H54 (cell line): ENCODE results near the gene TBC1D5.
"Not testable (repeated sequence)": the region's sequence is repeated elsewhere in the genome, so short reads cannot be mapped to it uniquely, and the experiment has no call there.

ENCODE experiments used
- DNase-seq: peaks from one replicate; pipeline ENCODE4 v3.0.0; 2011; ENCODE audit warnings: low spot score, mixed read lengths; ENCODE audit not compliant: insufficient read length
- FAIRE-seq: peaks from 3 replicates; lab custom pipeline; 2011; peaks lifted over from hg19 to GRCh38; lab: Jason Lieb, UNC
- POLR2A ChIP-seq: IDR thresholded peaks from 2 replicates; pipeline ENCODE4 v1.6.1; 2011; ENCODE audit warnings: low read depth, mild to moderate bottlenecking, low read length

The TBC1D5 gene

DNA sequence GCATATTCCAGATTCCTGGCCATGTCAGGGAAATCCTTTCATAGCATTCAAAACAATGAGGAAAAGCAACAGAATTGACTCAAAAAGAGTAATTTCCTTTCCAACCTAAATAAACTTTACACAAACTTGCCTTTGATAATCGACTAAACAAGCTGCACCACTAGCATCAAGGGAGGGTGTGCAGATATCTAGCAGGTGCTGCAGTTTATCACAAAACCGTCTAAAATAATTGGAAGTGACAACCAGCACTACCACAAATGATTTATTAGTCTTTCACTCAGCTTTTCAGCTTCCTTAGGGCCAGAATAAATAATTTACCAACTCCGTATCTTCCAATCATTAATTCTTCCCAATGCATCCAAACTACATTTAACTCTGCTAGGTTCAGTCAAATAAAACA is 71.7 kb downstream of the TBC1D5 start:
- DNase-seq (no peak), FAIRE-seq (peak; percentile 73)
- no peak for TF ChIP-seq POLR2A

DNA sequence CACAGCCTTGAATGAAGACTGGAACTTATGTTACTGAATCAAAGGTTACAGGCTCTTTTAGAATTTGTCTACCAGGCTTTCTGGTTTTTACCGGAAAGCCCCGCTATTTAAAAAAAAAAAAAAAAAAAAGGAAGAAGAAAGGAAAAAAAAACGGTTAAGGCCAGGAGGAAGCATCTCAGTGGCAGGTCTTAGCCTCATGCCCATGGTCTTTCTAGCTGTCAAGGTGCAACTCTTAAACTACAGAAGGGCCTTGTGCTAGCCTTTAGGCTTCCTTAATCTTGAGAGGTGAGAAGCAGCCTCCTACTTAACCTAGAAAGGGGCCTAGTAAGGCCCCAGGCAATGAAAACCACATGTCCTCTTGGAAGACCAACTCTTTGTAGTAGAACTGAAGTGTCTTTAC is 77.5 kb downstream of the TBC1D5 start:
- no peak for DNase-seq

DNA sequence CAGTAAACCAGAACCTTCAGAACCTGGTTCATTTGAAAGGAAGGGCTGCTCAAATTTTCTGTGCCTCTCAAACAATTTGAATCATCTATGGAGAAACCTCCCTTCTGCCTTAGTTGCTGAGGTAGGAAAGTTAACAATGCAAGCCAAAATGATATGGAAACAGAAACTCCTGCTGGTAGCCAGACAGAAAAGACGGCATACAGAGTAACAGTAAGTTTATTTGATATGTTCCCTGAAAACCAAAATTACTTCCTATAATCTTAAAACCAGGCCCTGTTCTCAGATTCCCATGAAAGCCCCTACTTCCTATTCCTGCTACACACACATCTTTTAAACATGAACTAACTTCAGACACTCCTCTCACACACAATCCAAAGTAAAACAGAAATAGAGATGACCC is 86.2 kb downstream of the TBC1D5 start:
- TF ChIP-seq POLR2A = no peak
- FAIRE-seq (no peak), DNase-seq (no peak)

More for the DNA sequence above, 77.5 kb downstream of the TBC1D5 start:
- no peak for TF ChIP-seq POLR2A
- no peak for FAIRE-seq

DNA sequence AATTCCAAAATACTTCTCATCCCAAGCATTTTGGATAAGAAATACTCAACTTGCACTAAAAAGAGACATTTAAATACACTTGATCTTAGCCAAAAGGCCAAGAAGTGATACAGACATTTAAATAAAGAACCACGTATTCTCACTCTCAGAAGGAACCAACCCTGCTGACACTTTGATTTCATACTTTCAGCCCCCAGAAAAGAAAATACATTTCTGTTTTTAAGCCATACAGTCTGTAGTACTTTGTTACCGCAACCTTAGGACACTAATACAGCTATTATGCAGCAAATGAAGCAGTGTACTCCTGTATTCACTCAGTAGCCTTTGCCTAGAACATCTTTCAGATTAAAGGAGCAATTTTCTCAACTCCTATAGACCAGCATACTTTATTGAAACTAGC is 86.7 kb downstream of the TBC1D5 start:
- DNase-seq (no peak), FAIRE-seq (no peak)
- no peak for TF ChIP-seq POLR2A

DNA sequence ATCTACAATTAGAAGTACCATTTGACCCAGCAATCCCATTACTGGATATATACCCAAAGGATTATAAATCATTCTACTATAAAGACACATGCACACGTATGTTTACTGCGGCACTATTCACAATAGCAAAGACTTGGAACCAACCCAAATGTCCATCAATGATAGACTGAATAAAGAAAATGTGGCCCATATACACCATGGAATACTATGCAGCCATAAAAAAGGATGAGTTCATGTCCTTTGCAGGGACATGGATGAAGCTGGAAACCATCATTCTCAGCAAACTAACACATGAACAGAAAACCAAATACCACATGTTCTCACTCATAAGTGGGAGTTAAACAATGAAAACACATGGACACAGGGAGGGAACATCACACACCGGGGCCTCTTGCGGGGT is 92.7 kb downstream of the TBC1D5 start:
- FAIRE-seq, DNase-seq: not testable (repeated sequence)

DNA sequence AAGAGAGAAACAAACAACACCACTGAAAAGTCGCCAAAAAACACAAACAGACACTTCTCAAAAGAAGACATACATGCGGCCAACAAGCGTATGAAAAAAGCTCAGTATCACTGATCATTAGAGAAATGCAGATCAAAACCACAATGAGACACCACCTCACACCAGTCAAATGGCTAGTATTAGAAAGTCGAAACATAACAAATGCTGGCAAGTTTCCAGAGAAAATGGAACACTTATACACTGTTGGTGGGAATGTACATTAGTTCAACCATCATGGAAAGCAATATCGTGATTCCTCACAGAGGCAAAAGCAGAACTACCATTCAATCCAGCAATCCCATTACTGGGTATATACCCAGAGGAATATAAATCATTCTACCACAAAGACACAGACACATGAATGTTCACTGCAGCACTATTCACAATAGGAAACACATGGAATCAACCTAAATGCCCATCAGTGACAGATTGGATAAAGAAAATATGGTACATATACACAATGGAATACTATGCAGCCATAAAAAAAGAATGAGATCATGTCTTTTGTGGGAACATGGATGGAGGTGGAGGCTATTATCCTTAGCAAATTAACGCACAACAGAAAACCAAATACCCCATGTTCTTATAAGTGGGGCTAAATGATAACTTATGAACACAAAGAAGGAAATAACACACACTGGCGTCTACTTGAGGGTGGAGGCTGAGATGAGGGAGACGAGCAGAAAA is 93.6 kb downstream of the TBC1D5 start:
- DNase-seq, FAIRE-seq: not testable (repeated sequence)

DNA sequence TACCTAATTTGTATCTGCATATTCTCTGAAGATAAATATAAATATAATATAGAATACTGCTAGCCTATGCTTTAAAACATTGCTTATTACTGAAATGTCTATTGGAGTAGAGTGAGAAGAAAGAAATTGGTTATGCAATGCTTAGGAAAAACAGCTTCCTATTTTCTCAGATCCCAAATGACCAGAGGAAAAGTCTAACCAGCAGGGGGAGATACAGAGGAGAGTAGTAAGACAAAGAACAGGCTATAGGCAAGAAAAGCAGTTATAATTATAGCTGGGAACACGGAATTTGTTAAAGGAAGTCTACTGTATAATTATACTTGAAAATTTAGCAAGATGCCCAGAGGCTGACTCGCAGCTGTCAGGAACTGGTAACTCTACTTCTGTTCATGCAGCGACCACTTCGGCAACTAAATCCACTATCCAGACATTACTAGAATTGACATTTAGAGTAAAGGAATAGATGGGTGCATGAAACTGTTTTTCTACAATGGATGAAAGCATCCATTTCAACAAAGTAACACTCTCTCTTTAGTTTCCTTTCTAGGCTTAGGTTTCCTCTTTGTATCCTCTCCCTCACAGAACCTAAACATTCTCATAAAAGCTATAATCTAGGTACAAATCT is 97.2 kb downstream of the TBC1D5 start:
- FAIRE-seq = peak; percentile 93
- no peak for DNase-seq
- no peak for TF ChIP-seq POLR2A

DNA sequence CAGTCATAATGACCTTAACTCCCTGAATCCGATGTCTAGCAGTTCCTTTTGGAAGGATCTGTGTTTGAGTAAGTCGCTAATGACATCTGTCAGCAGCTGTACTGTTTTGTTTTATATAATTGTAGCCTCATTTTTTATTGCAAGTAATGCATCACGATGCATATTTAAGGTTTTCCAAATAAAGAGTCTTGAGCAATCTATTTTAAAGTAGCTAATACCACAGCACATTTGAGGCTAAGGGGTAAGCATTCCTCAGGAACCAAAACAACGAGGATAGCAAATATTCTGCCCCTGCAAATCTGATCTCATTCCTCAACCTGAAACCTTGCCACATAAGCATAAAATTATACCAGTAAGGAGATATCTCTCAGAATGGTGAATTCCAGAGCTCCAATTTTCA is 98.7 kb downstream of the TBC1D5 start:
- FAIRE-seq (no peak), DNase-seq (no peak)

DNA sequence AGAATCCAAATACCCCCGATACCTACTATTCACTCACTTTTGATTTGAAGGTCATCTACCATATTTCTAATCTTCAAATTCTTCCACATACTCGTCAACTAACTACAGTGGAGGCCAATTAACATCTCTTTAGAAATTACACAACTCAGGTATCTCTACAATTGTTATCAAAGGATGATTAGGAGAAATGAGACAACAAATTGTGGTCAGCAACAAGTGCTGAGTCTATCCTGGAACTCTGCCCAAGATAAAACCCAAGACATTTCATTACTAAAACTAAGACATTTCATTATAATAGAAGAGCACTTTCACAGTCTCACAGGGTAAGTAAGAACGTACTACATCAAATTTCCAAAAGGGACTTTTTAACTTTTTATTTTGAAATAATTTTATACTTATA is 100.0 kb downstream of the TBC1D5 start:
- DNase-seq = no peak

More for the DNA sequence above, 98.7 kb downstream of the TBC1D5 start:
- TF ChIP-seq POLR2A = no peak

DNA sequence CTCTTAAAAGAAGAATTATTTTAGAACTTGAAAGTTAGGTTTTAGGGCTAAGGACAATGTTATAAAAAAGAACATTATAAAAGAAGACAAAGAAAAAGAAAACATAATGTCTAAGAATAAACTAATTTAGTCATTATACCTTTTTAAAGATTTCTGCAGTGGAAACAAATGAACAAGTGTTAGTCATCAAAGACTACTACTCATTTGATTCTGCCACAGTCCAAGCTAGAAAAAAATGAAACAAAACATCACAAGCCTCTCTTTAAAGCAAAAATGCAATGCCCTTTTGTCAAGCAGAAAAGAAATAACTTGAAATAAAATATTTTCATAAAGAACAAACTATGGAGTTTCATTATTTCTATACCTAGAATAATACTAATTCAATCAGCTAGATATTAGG is 102.0 kb downstream of the TBC1D5 start:
- FAIRE-seq (peak; percentile 6), DNase-seq (no peak)
- TF ChIP-seq POLR2A = no peak

More for the DNA sequence above, 100.0 kb downstream of the TBC1D5 start:
- no peak for TF ChIP-seq POLR2A
- FAIRE-seq = no peak

DNA sequence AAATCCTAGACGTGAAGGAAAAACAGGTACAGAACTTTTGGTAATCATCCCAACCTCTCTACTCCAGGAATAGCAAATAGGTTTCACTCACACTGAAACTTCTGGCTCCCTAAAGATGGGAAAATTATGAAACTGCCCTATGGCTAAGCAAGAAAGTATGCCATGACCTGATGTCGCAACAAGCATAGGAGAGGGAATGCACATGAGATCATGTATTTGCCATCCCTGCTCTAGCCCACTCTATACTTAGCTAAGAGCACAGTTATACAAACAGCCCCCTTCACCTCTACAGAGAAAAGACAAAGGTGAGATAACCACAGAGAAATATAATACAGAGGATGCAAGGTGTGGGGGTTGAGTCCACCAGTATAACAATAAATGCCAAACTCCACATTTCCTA is 102.7 kb downstream of the TBC1D5 start:
- TF ChIP-seq POLR2A = no peak
- FAIRE-seq = peak; percentile 96
- no peak for DNase-seq

DNA sequence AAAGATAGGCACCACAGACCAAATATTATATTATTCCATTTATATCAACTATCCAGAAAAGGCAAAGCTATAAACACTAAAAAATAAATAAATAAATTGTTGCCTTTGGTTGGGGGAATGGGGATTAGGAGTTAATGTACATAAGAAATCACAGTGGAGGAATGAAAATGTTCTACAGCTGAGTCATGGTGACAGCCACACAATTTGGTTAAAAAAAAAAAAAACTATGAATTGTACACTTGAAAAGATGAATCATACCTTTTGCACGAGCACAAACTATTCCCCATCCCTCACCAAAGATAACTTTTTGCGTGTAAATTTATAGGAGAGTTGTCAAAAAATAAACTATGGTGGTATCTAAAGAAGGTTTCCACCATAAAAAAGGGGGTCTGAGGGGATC is 103.2 kb downstream of the TBC1D5 start:
- peak; percentile 65 for FAIRE-seq
- no peak for DNase-seq
- no peak for TF ChIP-seq POLR2A

DNA sequence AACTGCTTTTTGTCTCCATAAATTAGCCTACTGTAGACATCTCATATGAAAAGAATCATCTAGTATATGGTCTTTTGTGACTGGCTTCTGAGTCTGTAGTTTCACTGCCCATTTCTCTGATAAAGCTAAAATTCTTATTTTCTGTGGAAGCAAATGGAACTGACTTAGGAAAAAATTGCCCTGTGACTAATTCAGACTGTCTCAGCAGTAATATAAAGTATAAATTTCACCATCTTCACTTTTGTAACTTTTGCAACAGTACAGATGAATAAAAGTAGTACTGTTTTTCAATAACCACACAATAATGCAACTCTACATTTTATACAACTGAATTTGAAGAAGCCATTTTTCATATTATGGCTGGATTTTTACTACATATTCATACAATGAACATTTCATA is 104.1 kb downstream of the TBC1D5 start:
- TF ChIP-seq POLR2A = no peak
- no peak for FAIRE-seq
- DNase-seq = no peak

DNA sequence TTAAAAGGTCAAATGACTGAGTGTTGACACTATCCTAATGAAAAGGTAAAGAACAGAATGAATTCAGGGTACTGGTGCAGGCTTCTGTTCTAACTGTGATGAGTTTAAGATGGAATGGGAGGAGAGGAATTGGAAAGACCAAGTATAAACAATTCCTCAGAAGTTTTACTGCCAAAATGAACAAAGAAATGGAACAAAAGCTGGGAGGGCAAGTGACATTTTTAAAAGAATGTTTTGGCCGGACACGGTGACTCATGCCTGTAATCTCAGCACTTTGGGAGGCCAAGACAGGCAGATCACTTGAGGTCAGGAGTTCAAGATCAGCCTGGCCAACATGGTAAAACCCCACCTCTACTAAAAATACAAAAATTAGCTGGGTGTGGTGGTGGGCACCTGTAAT is 106.8 kb downstream of the TBC1D5 start:
- DNase-seq = not testable (repeated sequence)
- FAIRE-seq = peak; percentile 82

DNA sequence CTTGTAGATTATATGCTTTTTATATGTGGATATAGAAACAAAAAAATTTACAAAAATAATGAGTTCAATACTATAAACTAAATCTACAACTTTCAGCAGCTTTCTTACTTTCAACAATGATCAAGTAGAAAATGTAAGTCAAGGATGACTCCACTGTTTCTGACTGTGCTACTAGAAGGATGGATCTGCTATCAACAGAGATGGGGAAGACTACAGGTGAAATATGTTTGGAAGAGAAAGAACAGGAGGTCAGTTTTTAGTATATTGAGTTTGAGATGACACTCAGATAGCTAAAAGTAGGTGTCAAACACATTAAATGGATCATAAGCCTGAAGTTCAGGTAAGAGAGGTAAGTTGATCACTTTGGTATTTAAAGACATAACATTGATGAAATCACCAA is 107.5 kb downstream of the TBC1D5 start:
- no peak for DNase-seq
- TF ChIP-seq POLR2A = no peak
- FAIRE-seq = no peak
